HepG2 (cell line): Measurements from ENCODE around the gene RICTOR. TPM values are rescaled to one million over a fixed set of nuclear protein-coding genes. Genes with fewer than 3 reads are reported as not detected.

Experiments used
- ATAC-seq: fragments of 200-7000 bp; cut with Tn5 transposase; 3 replicates; pipeline ENCODE4 v1.9.1; 2020; ENCODE audit warnings: mild to moderate bottlenecking, moderate library complexity
- BruUV-seq: library from RNA; stranded (reverse); fragments of 400-500 nt; replicated peaks from 2 replicates; lab custom pipeline; 2021; lab: Mats Ljungman, UMichigan
- CTCF ChIA-PET: fragments of 300-600 bp; formaldehyde crosslinking; extraction: SDS; loops from one replicate; lab custom pipeline; 2021; ENCODE audit warnings: low total read pairs, inconsistent platforms, low intra/inter-chr PET ratio; lab: Yijun Ruan, JAX
- POLR2A ChIA-PET: fragments of 350-600 bp; sonication (Branson Sonifier 250); formaldehyde crosslinking; loops from one replicate; lab custom pipeline; 2020; ENCODE audit warnings: antibody characterized with exemption, inconsistent platforms; lab: Yijun Ruan, JAX
- DNase-seq: peaks from one replicate; pipeline ENCODE4 v3.0.0-alpha.2; 2015; ENCODE audit warnings: low spot score
- FAIRE-seq: peaks from 3 replicates; lab custom pipeline; 2011; peaks lifted over from hg19 to GRCh38; lab: Jason Lieb, UNC
- H2AFZ ChIP-seq: one replicate; pipeline ENCODE4 v1.6.1; 2011; ENCODE audit warnings: low read length, inconsistent platforms
- H3K27ac ChIP-seq: fragments of 300-600 bp; 3 replicates; pipeline ENCODE4 v1.8.0; 2011; ENCODE audit warnings: mixed run types, mild to moderate bottlenecking, mixed read lengths, low read length, inconsistent platforms; ENCODE audit not compliant: insufficient read depth; ENCODE audit errors: extremely low read length
- H3K27me3 ChIP-seq, 2 experiments: fragments of 200-600 bp in 1 of 2; 2 replicates in 1 of 2; 3 replicates in 1 of 2; pipeline versions ENCODE4 v1.6.0 to v1.8.0; 2011; ENCODE audit warnings: low read length in 2 of 2, mild to moderate bottlenecking in 2 of 2, moderate library complexity in 2 of 2, inconsistent platforms in 1 of 2; ENCODE audit not compliant: insufficient read depth in 2 of 2, control insufficient read depth in 1 of 2
- H3K36me3 ChIP-seq, 2 experiments: fragments of 200-600 bp in 1 of 2; replicated peaks in 1 of 2; 2 replicates in 1 of 2; 3 replicates in 1 of 2; pipeline versions ENCODE4 v1.5.1 to v1.8.0; 2011; ENCODE audit warnings: low read length in 2 of 2, inconsistent platforms in 1 of 2; ENCODE audit not compliant: insufficient read depth in 2 of 2, control insufficient read depth in 1 of 2
- H3K4me1 ChIP-seq: 2 replicates; pipeline ENCODE4 v1.5.1; 2012; ENCODE audit warnings: low read length, inconsistent platforms; ENCODE audit not compliant: insufficient read depth
- H3K4me2 ChIP-seq: 2 replicates; pipeline ENCODE4 v1.6.0; 2011; ENCODE audit warnings: low read depth, low read length, inconsistent platforms
- H3K4me3 ChIP-seq, 3 experiments: fragments of 200-600 bp in 1 of 3; sonication (generic), shearing (Covaris generic) in 1 of 3; replicated peaks in 1 of 3; 2 replicates each; pipeline ENCODE4 v1.5.1; 2011 to 2016; ENCODE audit warnings: low read length in 3 of 3, inconsistent platforms in 2 of 3, low read depth in 2 of 3, mild to moderate bottlenecking in 2 of 3, control low read depth in 1 of 3, mixed read lengths in 1 of 3; ENCODE audit not compliant: insufficient read depth in 1 of 3
- H3K79me2 ChIP-seq: one replicate; pipeline ENCODE4 v1.6.1; 2011; ENCODE audit warnings: low read length, inconsistent platforms; ENCODE audit not compliant: insufficient read depth
- H3K9ac ChIP-seq: 2 replicates; pipeline ENCODE4 v1.6.0; 2011; ENCODE audit warnings: mild to moderate bottlenecking, low read depth, low read length, inconsistent platforms; ENCODE audit not compliant: insufficient read depth
- H3K9me3 ChIP-seq: 2 replicates; pipeline ENCODE4 v1.5.1; 2012; ENCODE audit warnings: mild to moderate bottlenecking, low read length
- H4K20me1 ChIP-seq: 2 replicates; pipeline ENCODE4 v1.6.0; 2011; ENCODE audit warnings: inconsistent platforms, mild to moderate bottlenecking, low read length, moderate library complexity; ENCODE audit not compliant: insufficient read depth
- CEBPB ChIP-seq: IDR thresholded peaks from 2 replicates; pipeline ENCODE4 v1.6.1; 2011; ENCODE audit warnings: low read depth, low read length, improper control_type of control experiment, borderline replicate concordance
- CENPT ChIP-seq: sonication (generic); formaldehyde crosslinking; IDR thresholded peaks from 2 replicates; pipeline ENCODE4 v1.8.0; 2022; ENCODE audit warnings: low read depth, mild to moderate bottlenecking, moderate library complexity, missing genetic modification reagents
- FLYWCH1 ChIP-seq: sonication (generic); formaldehyde crosslinking; IDR thresholded peaks from 2 replicates; pipeline ENCODE4 v1.8.1; 2023; ENCODE audit warnings: mild to moderate bottlenecking, missing genetic modification reagents
- FOXA3 ChIP-seq: IDR thresholded peaks from 2 replicates; pipeline ENCODE4 v1.6.1; 2016; ENCODE audit warnings: missing genetic modification reagents, missing compliant biosample characterization
- HNRNPUL1 ChIP-seq: fragments of 200-400 bp; formaldehyde crosslinking; IDR thresholded peaks from 2 replicates; pipeline ENCODE4 v1.6.1; 2017; ENCODE audit warnings: low read depth, mild to moderate bottlenecking, low read length, moderate library complexity
- POLR2AphosphoS5 ChIP-seq: IDR thresholded peaks from 2 replicates; pipeline ENCODE4 v1.6.1; 2012; ENCODE audit warnings: low read depth, low read length
- PPARG ChIP-seq: conservative IDR thresholded peaks from 2 replicates; pipeline ENCODE4 v1.6.1; 2016; ENCODE audit warnings: missing biosample characterization, missing genetic modification reagents
- SPEN ChIP-seq: sonication (generic); formaldehyde crosslinking; IDR thresholded peaks from 2 replicates; pipeline ENCODE4 v1.5.1; 2020; ENCODE audit warnings: low read depth, mild to moderate bottlenecking, missing genetic modification reagents
- TFDP2 ChIP-seq: sonication (generic); formaldehyde crosslinking; IDR thresholded peaks from 2 replicates; pipeline ENCODE4 v1.4.0; 2020; ENCODE audit warnings: missing genetic modification reagents
- ZNF33B ChIP-seq: sonication (generic); formaldehyde crosslinking; IDR thresholded peaks from 2 replicates; pipeline ENCODE4 v1.5.1; 2020; ENCODE audit warnings: mild to moderate bottlenecking, missing genetic modification reagents
- ZNF362 ChIP-seq: sonication (generic); formaldehyde crosslinking; IDR thresholded peaks from 2 replicates; pipeline ENCODE4 v1.4.0; 2020; ENCODE audit warnings: missing genetic modification reagents, mild to moderate bottlenecking, borderline replicate concordance
- WGBS: methylation state at CpG from one replicate; pipeline ENCODE4 v1.1.6; 2017; ENCODE audit warnings: low lambda C conversion rate; 5-methylcytosine and 5-hydroxymethylcytosine counted together
- in situ Hi-C: cut with HindIII; loops from 2 replicates; pipeline ENCODE4 v1.10.0; 2017; ENCODE audit warnings: low pct_unique_long_range_greater_than_20kb; ENCODE audit not compliant: extremely low pct_ligation_motif_present
- intact Hi-C: fragments of 100-400 bp; cut with micrococcal nuclease; formaldehyde crosslinking; loops from one replicate; pipeline ENCODE4 v1.10.0; 2022; ENCODE audit not compliant: unreplicated experiment
- polyA plus RNA-seq, 8 experiments: library from polyadenylated mRNA; depleted of rRNA in 3 of 8; stranded (reverse) in 7 of 8; unstranded in 1 of 8; fragments of >200 nt; fragmentation: Illumina TruSeq in 4 of 8; extraction: Trizol in 4 of 8; gene quantifications; 2 replicates each; pipeline versions ENCODE4 v1.2.1 to v1.2.3, GENCODE V29; 2011 to 2016; ENCODE audit warnings: low read depth in 4 of 8, missing spikeins in 1 of 8, mixed read lengths in 1 of 8; ENCODE audit not compliant: insufficient read depth in 1 of 8
- total RNA-seq, 5 experiments: library from RNA; depleted of rRNA; stranded (reverse); fragments of >200 nt; fragmentation: Illumina TruSeq; extraction: Trizol; gene quantifications; 2 replicates each; pipeline ENCODE4 v1.2.3, GENCODE V29; 2016; ENCODE audit warnings: low read depth in 1 of 5
- TF ChIP-seq, protein P1 (sequence below): IDR thresholded peaks from 2 replicates; pipeline ENCODE4 v1.6.1; 2016

The RICTOR gene
- total and polyA plus RNA-seq, 2 of the 13 experiments (the other 11 are each of a cell fraction or from before 2014, with no cell fraction given): 10.7 to 15.4 TPM

GRCh38 chr5:39021413-39021812 lies 52.8 kb downstream of the RICTOR start (continued):
- TF ChIP-seq ZNF362 (CRISPR knock-in tag) (no peak), HNRNPUL1 (no peak), SPEN (CRISPR knock-in tag) (no peak), POLR2AphosphoS5 (no peak), CENPT (no peak), ZNF33B (CRISPR knock-in tag) (no peak), FLYWCH1 (CRISPR knock-in tag) (no peak), FOXA3 (CRISPR knock-in tag) (no peak), TFDP2 (CRISPR knock-in tag) (no peak)
- TF ChIP-seq, protein P1, sequence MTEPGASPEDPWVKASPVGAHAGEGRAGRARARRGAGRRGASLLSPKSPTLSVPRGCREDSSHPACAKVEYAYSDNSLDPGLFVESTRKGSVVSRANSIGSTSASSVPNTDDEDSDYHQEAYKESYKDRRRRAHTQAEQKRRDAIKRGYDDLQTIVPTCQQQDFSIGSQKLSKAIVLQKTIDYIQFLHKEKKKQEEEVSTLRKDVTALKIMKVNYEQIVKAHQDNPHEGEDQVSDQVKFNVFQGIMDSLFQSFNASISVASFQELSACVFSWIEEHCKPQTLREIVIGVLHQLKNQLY (CRISPR knock-in tag): no peak

- no TSS peak for BruUV-seq
- intact Hi-C loops: no loop called here
- no peak for ATAC-seq
- peaks cover 0 to 19% of the 10 kb centered on the region in 2 experiments; a peak in 2 of 5 replicates for H3K36me3 ChIP-seq
- no peaks in the 10 kb centered on the region for H3K9me3 ChIP-seq
- no peak overlapping the region for H3K9ac ChIP-seq
- WGBS: over 99% methylated on average over 3 of the region's 3 CpGs
- peaks cover 6% of the 10 kb centered on the region for H3K79me2 ChIP-seq
- no peak for FAIRE-seq
- H2AFZ ChIP-seq: no peak overlapping the region
- TF ChIP-seq PPARG (CRISPR knock-in tag) (no peak), CEBPB (peak; percentile 83)
- CTCF ChIA-PET: no interaction called here
- DNase-seq: no peak
- in situ Hi-C loops: no loop called here
- H3K4me2 ChIP-seq: no peak overlapping the region
- POLR2A ChIA-PET: no interaction called here
- H3K4me3 ChIP-seq: no peak overlapping the region
- peaks cover 10% of the 10 kb centered on the region for H3K4me1 ChIP-seq
- no peaks in the 10 kb centered on the region for H3K27me3 ChIP-seq
- no peak overlapping the region for H3K27ac ChIP-seq
- H4K20me1 ChIP-seq: peaks cover 12% of the 10 kb centered on the region; the same call in 1 of the 2 replicates
Measured at GRCh38 chr5:39020458-39020857, 53.7 kb downstream of the RICTOR start.
